Esophagus (tissue), 2 donors: ENCODE results near the gene MCMBP. TPM values are rescaled to one million over a fixed set of nuclear protein-coding genes. Genes with fewer than 3 reads are reported as not detected.

Experiments
- H3K27ac ChIP-seq, 2 donors: one replicate each; pipeline ENCODE4 v1.5.1; 2013; ENCODE audit warnings: low read depth in 2 of 2, mild to moderate bottlenecking in 2 of 2, inconsistent platforms in 1 of 2, low read length in 1 of 2, moderate library complexity in 1 of 2
- H3K27me3 ChIP-seq, 2 donors: one replicate each; pipeline ENCODE4 v1.6.1; 2013; ENCODE audit warnings: low read length in 2 of 2, control low read depth in 1 of 2, mild to moderate bottlenecking in 1 of 2; ENCODE audit not compliant: insufficient read depth in 2 of 2, control insufficient read depth in 1 of 2
- H3K36me3 ChIP-seq, 2 donors: one replicate each; pipeline ENCODE4 v1.6.1; 2013; ENCODE audit warnings: low read length in 1 of 2; ENCODE audit not compliant: control insufficient read depth in 2 of 2, insufficient read depth in 2 of 2
- H3K4me1 ChIP-seq, 2 donors: one replicate each; pipeline ENCODE4 v1.6.1; 2013; ENCODE audit warnings: low read length in 1 of 2; ENCODE audit not compliant: control insufficient read depth in 2 of 2, insufficient read depth in 2 of 2
- H3K4me3 ChIP-seq, 2 donors: one replicate each; pipeline ENCODE4 v1.5.1; 2013; ENCODE audit warnings: low read length in 2 of 2, mild to moderate bottlenecking in 2 of 2, low read depth in 1 of 2, moderate library complexity in 1 of 2
- H3K9me3 ChIP-seq, 2 donors: one replicate each; pipeline ENCODE4 v1.6.1; 2013; ENCODE audit warnings: mild to moderate bottlenecking in 2 of 2, low read depth in 1 of 2, low read length in 1 of 2, moderate library complexity in 1 of 2; ENCODE audit not compliant: control insufficient read depth in 2 of 2, insufficient read depth in 1 of 2
- WGBS, 2 donors: extraction: QIAGEN DNeasy Blood & Tissue Kit; methylation state at CpG; one replicate each; pipeline ENCODE4 v1.1.7; 2013; 5-methylcytosine and 5-hydroxymethylcytosine counted together
- polyA plus RNA-seq, 2 donors: library from polyadenylated mRNA; stranded (reverse); fragments of 200-250 nt; gene quantifications; one replicate each; pipeline ENCODE4 v1.2.3, GENCODE V29; 2013
- donor health status: healthy with polysubstance abuse.
- donor health status: Bipolar disorder and iron deficiency.

Gene MCMBP
- polyA plus RNA-seq, 2 donors: 13.7 to 28.9 TPM

GRCh38 chr10:119818889-119819270, 53.8 kb downstream of the MCMBP start:
- Histone ChIP-seq H3K4me1 (no peaks in the 10 kb centered on the region), H3K9me3 (no peaks in the 10 kb centered on the region), H3K36me3 (peaks cover 0 to 13% of the 10 kb centered on the region in 2 donors), H3K4me3 (peak overlapping the region; percentile 8 to 15), H3K27ac (no peak overlapping the region), H3K27me3 (no peaks in the 10 kb centered on the region)
- WGBS, 2 donors: 47 to 60% methylated on average over 10 of the region's 10 CpGs

- H3K27me3 ChIP-seq: no peaks in the 10 kb centered on the region
- no peak overlapping the region for H3K27ac ChIP-seq
- 63 to 69% methylated on average over 83 to 84 of the region's 84 CpGs for WGBS, 2 donors
- H3K9me3 ChIP-seq: no peaks in the 10 kb centered on the region
- H3K4me3 ChIP-seq: peak overlapping the region; percentile 8 to 15
- no peaks in the 10 kb centered on the region for H3K4me1 ChIP-seq
- peaks cover 0 to 13% of the 10 kb centered on the region in 2 donors for H3K36me3 ChIP-seq
Measured at GRCh38 chr10:119817991-119818888, 54.4 kb downstream of the MCMBP start.

- 94 to 96% methylated on average over 7 of the region's 7 CpGs for WGBS, 2 donors
- H3K36me3 ChIP-seq: peaks cover 0 to 13% of the 10 kb centered on the region in 2 donors
- no peaks in the 10 kb centered on the region for H3K27me3 ChIP-seq
- H3K9me3 ChIP-seq: no peaks in the 10 kb centered on the region
- H3K27ac ChIP-seq: no peak overlapping the region
- no peaks in the 10 kb centered on the region for H3K4me1 ChIP-seq
- no peak overlapping the region for H3K4me3 ChIP-seq
Measured at GRCh38 chr10:119815671-119816070, 57.0 kb downstream of the MCMBP start.

GRCh38 chr10:119812684-119813083, 60.0 kb downstream of the MCMBP start:
- no peaks in the 10 kb centered on the region for H3K27me3 ChIP-seq
- H3K4me1 ChIP-seq: no peaks in the 10 kb centered on the region
- H3K4me3 ChIP-seq: no peak overlapping the region
- H3K9me3 ChIP-seq: no peaks in the 10 kb centered on the region
- peaks cover 0 to 7% of the 10 kb centered on the region in 2 donors for H3K36me3 ChIP-seq
- no peak overlapping the region for H3K27ac ChIP-seq

GRCh38 chr10:119811122-119811521, 61.5 kb downstream of the MCMBP start:
- H3K4me3 ChIP-seq: no peak overlapping the region
- no peak overlapping the region for H3K27ac ChIP-seq
- H3K4me1 ChIP-seq: no peaks in the 10 kb centered on the region
- H3K36me3 ChIP-seq: peaks cover 0 to 7% of the 10 kb centered on the region in 2 donors
- WGBS, 2 donors: 82 to 89% methylated on average over 4 of the region's 4 CpGs
- no peaks in the 10 kb centered on the region for H3K9me3 ChIP-seq
- no peaks in the 10 kb centered on the region for H3K27me3 ChIP-seq

- no peaks in the 10 kb centered on the region for H3K9me3 ChIP-seq
- no peaks in the 10 kb centered on the region for H3K36me3 ChIP-seq
- no peak overlapping the region for H3K4me3 ChIP-seq
- no peaks in the 10 kb centered on the region for H3K27me3 ChIP-seq
- no peak overlapping the region for H3K27ac ChIP-seq
- no peaks in the 10 kb centered on the region for H3K4me1 ChIP-seq
- WGBS, 2 donors: 93% methylated on average over 3 of the region's 3 CpGs
Measured at GRCh38 chr10:119807960-119808697, 64.5 kb downstream of the MCMBP start.

- no peak overlapping the region for H3K27ac ChIP-seq
- H3K9me3 ChIP-seq: no peaks in the 10 kb centered on the region
- no peaks in the 10 kb centered on the region for H3K27me3 ChIP-seq
- WGBS, 2 donors: 97% methylated on average over 11 of the region's 11 CpGs
- H3K36me3 ChIP-seq: no peaks in the 10 kb centered on the region
- H3K4me1 ChIP-seq: no peaks in the 10 kb centered on the region
- no peak overlapping the region for H3K4me3 ChIP-seq
Measured at GRCh38 chr10:119806334-119807130, 66.1 kb downstream of the MCMBP start.

GRCh38 chr10:119805702-119806230, 66.9 kb downstream of the MCMBP start:
- H3K4me3 ChIP-seq: no peak overlapping the region
- no peaks in the 10 kb centered on the region for H3K36me3 ChIP-seq
- 80 to 83% methylated on average over 5 of the region's 5 CpGs for WGBS, 2 donors

GRCh38 chr10:119803264-119803663, 69.4 kb downstream of the MCMBP start:
- Histone ChIP-seq H3K9me3 (no peaks in the 10 kb centered on the region), H3K4me3 (no peak overlapping the region), H3K36me3 (no peaks in the 10 kb centered on the region), H3K4me1 (no peaks in the 10 kb centered on the region), H3K27me3 (no peaks in the 10 kb centered on the region), H3K27ac (no peak overlapping the region)
- WGBS, 2 donors: 88 to 89% methylated on average over 1 of the region's 1 CpG

More at GRCh38 chr10:119805702-119806230, 66.9 kb downstream of the MCMBP start:
- Histone ChIP-seq H3K9me3 (no peaks in the 10 kb centered on the region), H3K27me3 (no peaks in the 10 kb centered on the region), H3K27ac (no peak overlapping the region), H3K4me1 (no peaks in the 10 kb centered on the region)
